Measurements from ENCODE around the gene KIF12. TPM values are rescaled to one million over a fixed set of nuclear protein-coding genes. Genes with fewer than 3 reads are reported as not detected.

Gene KIF12
- total and polyA plus RNA-seq, 2 of the 13 experiments (the other 11 are each of a cell fraction or from before 2014, with no cell fraction given): 1.8 to 12.5 TPM

DNA sequence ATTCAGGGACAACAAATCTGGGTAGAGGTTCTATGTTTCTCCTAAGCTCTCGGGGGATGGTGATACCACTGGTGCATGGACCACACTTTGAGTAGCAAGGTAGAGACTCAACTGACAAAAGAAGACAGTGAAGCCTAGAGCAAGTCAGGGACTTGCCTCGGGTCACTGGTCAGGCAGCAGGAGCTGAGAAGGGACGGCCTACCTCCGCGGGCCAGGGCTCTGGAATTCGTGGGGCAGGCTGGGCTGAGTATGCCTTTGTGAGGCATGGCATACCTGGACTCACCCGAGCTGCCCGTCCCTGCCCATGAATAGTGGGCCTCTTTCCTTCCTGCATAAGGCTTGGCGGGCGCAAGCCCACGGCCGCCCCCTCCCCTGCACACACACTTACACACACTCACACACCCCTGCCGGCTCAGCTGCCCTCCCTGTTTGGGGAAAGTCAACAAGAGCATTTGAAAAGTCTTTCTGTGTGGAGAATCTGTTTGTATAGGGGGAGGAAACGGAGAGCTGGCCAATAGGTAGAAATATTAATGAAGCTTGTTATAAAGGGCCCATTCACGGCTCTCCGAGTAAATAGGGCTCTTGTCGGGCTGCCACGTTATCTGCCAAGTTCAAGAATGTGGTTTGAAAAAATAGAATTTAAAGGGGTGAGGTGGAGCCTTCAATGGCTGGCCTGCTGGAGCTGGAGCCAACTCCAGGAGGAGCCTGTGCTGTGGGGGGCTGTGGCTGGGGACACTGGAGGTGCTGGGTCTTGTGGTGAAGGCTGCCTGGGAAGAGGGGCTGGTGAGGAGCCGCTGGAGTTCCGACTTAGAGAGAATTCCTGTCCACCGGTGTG lies 19.1 kb upstream of the KIF12 start (continued):
- no peak for TF ChIP-seq RBAK (CRISPR knock-in tag; IDR thresholded peaks at IDR 0.05)
- TF ChIP-seq ZNF496 (CRISPR knock-in tag; IDR thresholded peaks at IDR 0.05; ENCODE audit: insufficient replicate concordance): no peak
- TF ChIP-seq ZFX (CRISPR knock-in tag; IDR thresholded peaks at IDR 0.05; ENCODE audit: low read depth): peak; percentile 83
- no peak for TF ChIP-seq XBP1 (CRISPR knock-in tag; IDR thresholded peaks at IDR 0.05)
- no peak for TF ChIP-seq MTF1 (CRISPR knock-in tag; IDR thresholded peaks at IDR 0.05)
- TF ChIP-seq CREB3 (CRISPR knock-in tag; IDR thresholded peaks at IDR 0.05): no peak
- no peak for TF ChIP-seq MEIS1 (CRISPR knock-in tag; IDR thresholded peaks at IDR 0.05; ENCODE audit: borderline replicate concordance)
- TF ChIP-seq ZNF768 (CRISPR knock-in tag; IDR thresholded peaks at IDR 0.05): peak; percentile 83; the same call in 1 of the 2 replicates
- TF ChIP-seq RBM22 (optimal IDR thresholded peaks at IDR 0.05; ENCODE audit: low read length): peak; percentile 36
- no peak for TF ChIP-seq KLF13 (CRISPR knock-in tag; IDR thresholded peaks at IDR 0.05)
- TF ChIP-seq PHF8 (CRISPR knock-in tag; IDR thresholded peaks at IDR 0.05): peak; percentile 64
- no peak for TF ChIP-seq MAFK (conservative IDR thresholded peaks at IDR 0.05 in 1 of 2, IDR thresholded peaks at IDR 0.05 in 1 of 2; ENCODE audit: low read length in 2 of 2)
- TF ChIP-seq LRRFIP1 (CRISPR knock-in tag; conservative IDR thresholded peaks at IDR 0.05): no peak
- TF ChIP-seq BRD4 (CRISPR knock-in tag; IDR thresholded peaks at IDR 0.05): no peak
- TF ChIP-seq ZBTB46 (CRISPR knock-in tag; IDR thresholded peaks at IDR 0.05; ENCODE audit: borderline replicate concordance): no peak
- TF ChIP-seq ZNF639 (CRISPR knock-in tag; conservative IDR thresholded peaks at IDR 0.05): peak; percentile 63
- TF ChIP-seq ZMAT3 (CRISPR knock-in tag; conservative IDR thresholded peaks at IDR 0.05): 0 out of 2 replicates have a peak, but pooled peaks have one; percentile 31
- no peak; the same call in 1 of the 2 replicates for TF ChIP-seq EHMT2 (IDR thresholded peaks at IDR 0.05; ENCODE audit: borderline replicate concordance, low read depth, low read length)
- TF ChIP-seq HNRNPUL1 (IDR thresholded peaks at IDR 0.05; ENCODE audit: low read depth, low read length): no peak
- no peak for TF ChIP-seq ZNF251 (CRISPR knock-in tag; IDR thresholded peaks at IDR 0.05)
- TF ChIP-seq HNRNPL (IDR thresholded peaks at IDR 0.05; ENCODE audit: low read depth, low read length): peak; percentile 99
- no peak for TF ChIP-seq SMAD9 (CRISPR knock-in tag; IDR thresholded peaks at IDR 0.05)
- no peak for TF ChIP-seq ZNF773 (CRISPR knock-in tag; IDR thresholded peaks at IDR 0.05; ENCODE audit: borderline replicate concordance)
- TF ChIP-seq ZNF12 (CRISPR knock-in tag; IDR thresholded peaks at IDR 0.05): peak; percentile 80; the same call in 1 of the 2 replicates
